ENCODE data around the gene SHISAL1.

SHISAL1 gene

DNA sequence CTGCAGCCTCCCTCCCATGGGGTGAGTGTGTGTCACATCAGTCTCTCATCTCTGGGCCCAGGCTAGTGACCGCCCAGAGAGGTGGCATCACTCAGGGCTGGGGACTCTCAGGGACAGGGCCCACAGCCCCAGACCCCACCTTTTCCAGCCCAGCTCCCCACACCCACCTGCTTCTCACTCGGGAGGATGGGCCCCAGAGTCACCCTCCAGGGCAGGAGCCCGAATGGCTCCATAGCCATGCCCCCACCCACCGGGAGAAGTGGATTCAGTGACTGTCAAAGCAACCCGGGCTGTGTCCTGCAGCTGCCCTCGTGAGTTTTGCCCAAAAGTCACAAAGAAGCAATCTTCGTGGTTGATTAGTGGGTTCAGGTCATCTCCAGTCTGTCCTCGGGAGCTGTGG, 106.1 kb downstream of the SHISAL1 start:
- H3K4me3 Mint-ChIP-seq, result no peak overlapping the region
- no peaks in the 10 kb centered on the region for H3K27me3 Mint-ChIP-seq
- H3K27ac Mint-ChIP-seq, result no peak overlapping the region
- H3K36me3 Mint-ChIP-seq, result peaks cover 21% of the 10 kb centered on the region
- peaks cover 12% of the 10 kb centered on the region for H3K9me3 Mint-ChIP-seq (ENCODE audit: low read depth)
- H3K4me1 Mint-ChIP-seq (ENCODE audit: low read depth), result peaks cover 4% of the 10 kb centered on the region

DNA sequence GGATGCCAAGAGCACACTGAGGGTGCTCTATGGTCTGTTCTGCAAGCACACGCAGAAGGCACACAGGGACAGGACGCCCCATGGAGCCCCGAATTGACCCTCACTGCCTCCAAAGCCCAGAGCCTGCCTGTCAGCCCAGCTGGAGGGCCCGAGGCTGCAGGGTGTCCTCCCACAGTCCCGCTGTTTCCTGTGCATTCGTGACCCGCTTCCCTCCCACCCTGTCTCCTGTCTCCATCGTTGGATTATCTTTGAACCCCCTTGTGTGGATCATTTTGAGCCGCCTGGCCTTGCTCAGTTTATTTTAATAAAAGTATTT, 106.5 kb downstream of the SHISAL1 start:
- peaks cover 19% of the 10 kb centered on the region for H3K36me3 Mint-ChIP-seq
- H3K27ac Mint-ChIP-seq, result no peak overlapping the region
- H3K9me3 Mint-ChIP-seq (ENCODE audit: low read depth), result peaks cover 12% of the 10 kb centered on the region
- H3K4me1 Mint-ChIP-seq (ENCODE audit: low read depth), result peaks cover 4% of the 10 kb centered on the region
- H3K4me3 Mint-ChIP-seq, result no peak overlapping the region
- H3K27me3 Mint-ChIP-seq, result no peaks in the 10 kb centered on the region

DNA sequence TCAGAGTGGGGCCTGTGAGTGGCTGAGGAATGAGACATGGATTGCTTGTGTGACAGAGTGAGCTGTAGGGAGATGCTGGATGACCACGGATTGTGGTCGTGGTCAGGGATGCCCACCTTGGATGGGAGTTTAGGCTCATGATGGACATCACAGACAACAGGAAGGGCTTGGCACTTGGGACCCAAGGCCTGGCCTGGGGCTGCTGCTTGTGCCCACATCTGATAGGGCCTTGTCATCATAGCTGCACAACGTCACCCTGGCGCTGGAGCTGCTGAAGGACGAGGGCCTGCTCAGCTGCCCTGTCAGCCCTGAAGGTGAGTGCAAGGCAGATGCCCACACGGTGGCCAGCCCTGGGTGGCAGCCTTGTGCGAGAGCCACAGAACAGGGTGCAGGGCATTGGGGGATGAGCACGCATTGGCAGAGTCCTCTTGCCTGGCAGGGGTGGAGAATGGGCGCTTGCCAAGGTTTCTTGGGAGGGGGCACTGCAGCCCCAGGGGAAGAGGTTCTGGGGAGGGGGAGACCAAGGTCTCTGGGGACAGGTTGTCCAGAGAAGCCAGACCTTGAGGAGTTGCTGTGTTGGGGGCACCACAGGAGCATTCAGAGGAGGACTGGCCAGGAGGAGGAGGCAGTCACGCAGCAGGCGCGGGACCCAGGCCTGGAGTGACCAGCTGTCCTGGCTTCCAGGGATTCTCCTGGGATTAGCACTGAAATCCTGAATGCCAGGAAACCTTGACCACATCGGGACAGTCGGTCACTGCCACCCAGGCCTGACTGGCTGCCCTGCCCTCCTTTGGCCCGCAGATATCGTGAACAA, 107.0 kb downstream of the SHISAL1 start:
- Mint-ChIP-seq H3K27ac (peak overlapping the region; percentile 58), H3K9me3 (ENCODE audit: low read depth) (peaks cover 8% of the 10 kb centered on the region), H3K36me3 (peaks cover 16% of the 10 kb centered on the region), H3K27me3 (no peaks in the 10 kb centered on the region), H3K4me3 (no peak overlapping the region), H3K4me1 (ENCODE audit: low read depth) (peaks cover 7% of the 10 kb centered on the region)

DNA sequence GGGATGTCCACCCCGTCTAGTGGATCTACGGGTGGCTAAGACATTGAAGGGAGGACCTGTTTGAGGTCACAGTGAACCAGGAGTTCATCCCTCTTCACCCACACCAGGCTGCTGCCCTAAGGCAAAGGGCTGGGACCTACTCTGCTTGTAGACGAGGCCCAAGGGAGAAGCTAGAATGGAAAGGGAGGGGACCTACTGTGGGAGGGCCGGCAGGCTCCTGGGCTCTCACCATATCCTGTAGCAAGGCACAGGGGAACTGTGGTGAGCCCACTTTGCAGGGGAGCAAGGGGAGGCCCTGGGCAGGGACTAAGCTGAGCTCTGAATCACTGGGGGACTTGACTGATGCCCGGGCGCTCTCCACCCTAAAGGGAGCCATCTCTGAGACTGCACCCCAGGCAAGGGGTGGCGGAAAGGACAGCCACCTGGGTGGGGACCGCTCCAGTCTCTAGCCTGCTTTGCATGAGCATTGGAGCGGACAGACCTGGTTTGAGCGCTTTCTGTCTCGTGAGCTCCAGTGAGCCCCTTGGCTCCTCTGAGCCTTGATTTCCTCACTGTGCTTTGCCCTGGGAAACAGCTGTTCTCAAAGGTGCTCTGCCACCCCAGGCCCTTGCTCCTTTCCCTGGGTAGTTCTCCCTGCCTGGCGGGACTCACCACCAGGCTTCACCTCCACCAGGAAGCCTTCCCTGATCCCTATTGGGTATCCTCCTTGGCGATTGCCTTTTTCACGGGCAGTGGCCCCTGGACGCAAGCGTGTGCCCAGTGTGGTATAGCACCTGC, 107.8 kb downstream of the SHISAL1 start:
- Mint-ChIP-seq H3K4me3 (no peak overlapping the region), H3K27me3 (no peaks in the 10 kb centered on the region), H3K9me3 (ENCODE audit: low read depth) (peaks cover 6% of the 10 kb centered on the region), H3K36me3 (peaks cover 12% of the 10 kb centered on the region), H3K4me1 (ENCODE audit: low read depth) (peaks cover 7% of the 10 kb centered on the region), H3K27ac (peak overlapping the region; percentile 58)

DNA sequence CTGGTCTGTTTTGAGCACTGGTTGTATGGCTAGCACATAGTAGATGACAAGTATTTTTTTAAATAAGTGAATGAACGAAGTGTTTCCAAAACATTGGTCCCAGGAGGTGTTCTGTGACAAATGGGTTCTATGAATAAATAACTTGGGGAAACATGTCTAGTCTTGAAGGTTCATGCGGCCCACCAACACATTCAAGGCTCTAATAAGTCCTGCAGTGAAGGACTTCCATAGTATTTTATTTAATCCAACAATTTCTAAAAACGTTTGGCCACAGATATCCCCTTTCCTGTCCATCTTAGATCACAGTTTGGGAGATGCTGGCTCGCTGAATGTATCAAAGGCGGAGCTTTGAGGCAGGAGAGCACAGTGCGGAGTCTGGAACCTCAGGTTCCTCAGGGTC, 109.5 kb downstream of the SHISAL1 start:
- no peak overlapping the region for H3K27ac Mint-ChIP-seq

DNA sequence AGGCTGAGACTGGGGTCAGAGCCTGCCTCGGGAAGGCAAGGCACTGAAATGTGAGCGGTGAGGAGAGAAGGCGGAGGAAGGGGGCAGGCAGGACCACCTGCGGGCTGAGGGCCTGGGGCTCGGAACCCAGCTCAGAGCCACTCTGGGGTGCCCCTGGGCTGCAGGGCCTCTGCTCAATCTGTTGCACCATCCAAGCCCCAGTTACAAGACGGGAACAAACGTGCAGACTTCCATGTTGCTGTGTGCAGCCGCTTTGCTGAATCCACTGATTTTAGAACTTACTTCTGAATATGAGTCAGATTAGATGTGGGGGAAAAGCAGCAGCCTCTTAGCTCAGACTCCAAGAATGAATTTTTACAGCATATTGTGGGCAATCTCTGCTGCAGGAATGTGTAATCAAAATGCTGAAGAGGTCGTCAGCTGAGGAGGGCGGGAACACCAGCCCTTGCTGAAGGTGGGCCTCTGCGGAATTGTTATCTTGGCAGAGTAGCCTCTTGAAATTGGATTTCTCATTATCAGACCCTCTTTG, 110.4 kb downstream of the SHISAL1 start:
- Mint-ChIP-seq H3K4me3 (no peak overlapping the region), H3K4me1 (ENCODE audit: low read depth) (peaks cover 15% of the 10 kb centered on the region), H3K27me3 (no peaks in the 10 kb centered on the region), H3K9me3 (ENCODE audit: low read depth) (no peaks in the 10 kb centered on the region), H3K36me3 (peaks cover 14% of the 10 kb centered on the region), H3K27ac (no peak overlapping the region)

More for the DNA sequence above, 109.5 kb downstream of the SHISAL1 start:
- H3K9me3 Mint-ChIP-seq (ENCODE audit: low read depth), result no peaks in the 10 kb centered on the region
- no peak overlapping the region for H3K4me3 Mint-ChIP-seq
- H3K27me3 Mint-ChIP-seq, result no peaks in the 10 kb centered on the region
- peaks cover 15% of the 10 kb centered on the region for H3K4me1 Mint-ChIP-seq (ENCODE audit: low read depth)
- H3K36me3 Mint-ChIP-seq, result peaks cover 13% of the 10 kb centered on the region

DNA sequence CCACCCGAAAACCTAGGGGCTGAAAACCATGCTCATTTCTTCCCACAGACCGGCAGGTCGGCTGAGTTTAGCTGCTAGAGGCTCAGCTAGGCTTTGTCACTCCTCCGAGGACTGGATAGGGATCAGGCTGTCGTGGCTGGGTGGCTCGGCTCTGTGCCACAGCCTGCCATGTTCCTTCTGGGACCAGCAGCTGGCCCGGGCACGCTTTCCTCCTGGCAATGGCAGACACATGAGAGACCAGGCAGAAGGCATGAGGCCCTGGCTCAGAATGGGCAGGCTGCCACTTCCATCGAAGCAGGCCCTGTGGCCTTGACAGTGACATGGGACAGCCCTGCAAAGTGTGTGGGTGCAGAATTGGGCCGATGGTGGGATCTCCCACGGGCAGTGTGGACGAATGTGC, 111.1 kb downstream of the SHISAL1 start:
- Mint-ChIP-seq H3K4me3 (no peak overlapping the region), H3K27ac (no peak overlapping the region), H3K9me3 (ENCODE audit: low read depth) (no peaks in the 10 kb centered on the region), H3K36me3 (peaks cover 14% of the 10 kb centered on the region), H3K4me1 (ENCODE audit: low read depth) (peaks cover 15% of the 10 kb centered on the region), H3K27me3 (no peaks in the 10 kb centered on the region)

DNA sequence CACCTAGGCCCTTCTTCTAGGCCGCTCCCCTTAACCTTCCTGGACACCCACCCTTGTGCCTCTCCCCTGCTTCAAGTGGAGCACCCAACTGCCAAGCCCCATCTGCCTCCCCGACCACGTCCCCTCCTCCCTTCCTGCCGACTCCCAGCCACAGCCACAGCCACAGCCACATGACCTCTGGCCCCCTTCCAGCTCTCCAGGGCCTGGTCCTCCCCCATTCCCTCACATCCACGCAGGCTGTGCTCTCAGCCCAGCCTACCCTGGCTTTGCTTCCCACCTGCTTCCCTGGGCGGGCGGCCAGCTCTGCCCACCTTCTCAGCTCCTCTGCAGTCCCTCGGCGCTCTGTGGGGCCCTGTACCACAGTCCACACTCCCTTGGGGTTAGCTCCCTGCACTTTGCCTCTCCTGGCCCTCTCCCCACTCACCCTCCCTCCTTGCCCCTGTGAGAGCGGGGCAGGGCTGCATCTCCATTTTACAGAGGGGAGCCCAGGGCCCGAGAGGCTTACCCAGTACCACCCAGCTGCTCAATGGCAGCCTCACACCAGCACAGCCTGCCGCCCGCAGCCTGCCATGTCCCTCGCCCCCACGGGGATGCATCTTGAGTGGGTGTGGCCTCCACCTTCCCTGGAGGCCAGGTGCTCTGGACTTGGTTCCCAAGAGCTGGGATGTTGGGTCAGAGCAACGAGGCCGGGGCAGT, 111.7 kb downstream of the SHISAL1 start:
- Mint-ChIP-seq H3K4me3 (no peak overlapping the region), H3K9me3 (ENCODE audit: low read depth) (no peaks in the 10 kb centered on the region), H3K27me3 (no peaks in the 10 kb centered on the region), H3K27ac (no peak overlapping the region), H3K36me3 (peaks cover 14% of the 10 kb centered on the region), H3K4me1 (ENCODE audit: low read depth) (peaks cover 15% of the 10 kb centered on the region)

DNA sequence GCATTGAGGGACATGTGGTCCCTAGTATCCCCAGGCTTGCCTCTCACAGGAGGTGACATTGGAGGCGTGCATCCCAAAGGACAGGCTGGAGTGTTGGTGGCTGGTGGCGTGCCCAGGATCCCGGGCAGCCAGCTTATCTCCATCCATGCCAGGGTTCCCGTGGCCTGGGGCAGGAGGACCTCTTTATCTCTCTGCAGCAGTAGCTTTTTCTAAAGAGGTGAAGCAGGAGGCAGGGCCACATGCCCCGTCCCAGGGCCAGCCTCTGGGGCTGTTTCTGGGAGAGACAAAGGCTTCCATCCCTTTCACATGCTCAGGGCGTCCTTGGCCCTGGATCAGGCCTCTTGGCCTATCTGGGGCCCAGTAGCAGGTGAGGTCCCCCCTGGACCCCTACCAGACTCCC, 112.3 kb downstream of the SHISAL1 start:
- Mint-ChIP-seq H3K27me3 (no peaks in the 10 kb centered on the region), H3K4me3 (no peak overlapping the region), H3K27ac (no peak overlapping the region), H3K4me1 (ENCODE audit: low read depth) (peaks cover 15% of the 10 kb centered on the region), H3K9me3 (ENCODE audit: low read depth) (no peaks in the 10 kb centered on the region), H3K36me3 (peaks cover 14% of the 10 kb centered on the region)

DNA sequence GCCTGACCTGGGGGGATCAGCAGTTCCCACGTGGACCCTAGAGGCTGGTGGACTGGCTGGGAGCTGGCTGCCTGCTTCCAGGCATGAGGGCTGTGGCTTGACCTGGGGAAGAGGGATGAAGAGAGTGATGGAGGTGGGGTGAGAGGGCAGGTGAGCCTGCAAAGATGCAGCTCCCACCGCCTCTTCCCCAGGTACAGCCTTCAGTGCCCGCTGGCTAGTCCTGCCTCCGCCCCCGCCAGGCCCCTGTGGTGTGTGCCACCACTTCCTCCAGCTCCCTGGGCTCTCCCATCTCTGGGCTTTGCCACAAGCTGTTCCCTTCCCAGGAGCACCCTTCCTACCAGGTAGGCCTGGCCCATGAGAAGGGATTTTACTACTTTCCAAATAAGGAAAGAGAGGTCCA, 112.9 kb downstream of the SHISAL1 start:
- no peaks in the 10 kb centered on the region for H3K9me3 Mint-ChIP-seq (ENCODE audit: low read depth)
- H3K27ac Mint-ChIP-seq, result no peak overlapping the region
- peaks cover 15% of the 10 kb centered on the region for H3K36me3 Mint-ChIP-seq
- peaks cover 18% of the 10 kb centered on the region for H3K4me1 Mint-ChIP-seq (ENCODE audit: low read depth)
- no peaks in the 10 kb centered on the region for H3K27me3 Mint-ChIP-seq
- H3K4me3 Mint-ChIP-seq, result no peak overlapping the region

DNA sequence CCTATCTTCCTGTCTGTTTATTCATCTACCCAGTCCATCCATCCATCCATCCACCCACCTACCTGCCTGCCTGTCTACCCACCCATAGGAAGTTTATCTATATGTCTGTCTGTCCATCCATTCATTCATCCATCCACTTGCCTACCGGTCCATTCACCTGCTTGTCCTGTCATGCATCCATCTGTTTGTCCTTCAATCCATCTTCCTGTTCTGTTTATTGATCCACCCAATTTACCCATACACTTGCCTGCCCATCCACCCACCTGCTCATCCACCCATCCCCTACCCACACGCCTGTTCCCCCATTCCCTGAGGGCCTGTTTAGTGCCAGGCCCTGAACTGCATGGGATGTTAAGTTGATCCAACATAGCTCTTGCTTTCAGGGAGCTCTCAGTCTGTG, 113.6 kb downstream of the SHISAL1 start:
- H3K9me3 Mint-ChIP-seq (ENCODE audit: low read depth), result no peaks in the 10 kb centered on the region
- H3K27ac Mint-ChIP-seq, result no peak overlapping the region
- peaks cover 22% of the 10 kb centered on the region for H3K36me3 Mint-ChIP-seq
- no peak overlapping the region for H3K4me3 Mint-ChIP-seq
- peaks cover 25% of the 10 kb centered on the region for H3K4me1 Mint-ChIP-seq (ENCODE audit: low read depth)
- H3K27me3 Mint-ChIP-seq, result no peaks in the 10 kb centered on the region

DNA sequence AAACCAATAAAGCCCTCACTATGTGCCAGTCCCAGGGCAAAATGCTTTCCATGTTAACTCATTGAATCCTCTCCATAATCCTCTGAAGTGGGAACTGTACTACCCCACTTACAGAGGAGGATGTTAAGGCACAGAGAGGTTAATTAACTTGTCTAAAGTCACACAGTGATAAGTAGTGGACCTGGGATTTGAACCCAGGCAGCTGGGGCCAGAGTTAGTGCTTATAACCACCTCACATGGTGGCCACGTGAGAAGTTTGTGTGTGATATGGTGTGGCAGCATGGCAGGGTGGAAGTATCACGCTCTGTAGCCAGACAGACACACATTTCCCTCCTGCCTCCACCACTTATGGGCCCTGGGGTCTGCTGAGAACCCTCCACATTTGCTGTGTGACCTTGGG, 115.5 kb downstream of the SHISAL1 start:
- no peaks in the 10 kb centered on the region for H3K27me3 Mint-ChIP-seq
- peaks cover 19% of the 10 kb centered on the region for H3K36me3 Mint-ChIP-seq
- no peak overlapping the region for H3K27ac Mint-ChIP-seq
- H3K4me1 Mint-ChIP-seq (ENCODE audit: low read depth), result peaks cover 40% of the 10 kb centered on the region
- no peaks in the 10 kb centered on the region for H3K9me3 Mint-ChIP-seq (ENCODE audit: low read depth)
- no peak overlapping the region for H3K4me3 Mint-ChIP-seq

DNA sequence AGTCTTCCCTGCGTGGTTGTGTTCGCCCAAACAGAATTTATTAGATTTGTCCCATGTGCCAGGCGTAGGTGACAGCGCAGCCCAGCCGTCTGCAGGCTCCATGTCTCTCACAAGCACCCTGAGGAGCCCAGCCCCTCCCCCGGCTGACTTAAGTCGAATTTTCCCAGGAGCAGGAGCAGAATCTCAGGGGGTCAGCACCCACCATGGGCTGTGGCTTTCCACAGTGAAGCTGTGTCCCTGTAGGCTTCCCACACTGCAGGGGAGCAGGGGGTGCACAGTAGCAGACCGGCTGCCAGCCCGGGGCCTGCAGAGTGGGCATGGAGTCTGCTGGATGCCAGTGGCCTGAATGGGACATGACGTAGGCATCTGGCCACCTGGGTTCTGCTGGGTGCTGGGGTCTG, 116.0 kb downstream of the SHISAL1 start:
- Mint-ChIP-seq H3K27ac (no peak overlapping the region), H3K36me3 (peaks cover 19% of the 10 kb centered on the region), H3K4me1 (ENCODE audit: low read depth) (peaks cover 41% of the 10 kb centered on the region), H3K27me3 (no peaks in the 10 kb centered on the region), H3K4me3 (no peak overlapping the region), H3K9me3 (ENCODE audit: low read depth) (no peaks in the 10 kb centered on the region)

DNA sequence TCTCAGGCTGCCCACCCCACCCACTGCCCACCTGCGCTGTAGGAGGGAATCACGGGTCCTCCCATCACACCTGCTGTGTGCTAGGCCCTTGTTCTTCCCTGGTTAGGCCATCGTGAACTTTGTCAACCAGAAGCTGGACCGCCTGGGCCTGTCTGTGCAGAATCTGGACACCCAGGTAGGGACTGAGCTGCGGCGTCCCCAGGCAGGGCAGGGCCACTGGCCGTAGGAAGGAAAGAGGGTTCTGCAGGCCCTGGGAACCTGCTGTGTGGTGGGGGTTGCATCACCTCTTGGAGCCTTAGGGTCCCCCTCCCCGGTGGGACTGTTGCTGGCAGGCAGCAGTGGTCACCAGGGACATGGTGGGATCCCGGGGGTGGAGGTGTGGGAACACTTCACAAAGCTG, 116.5 kb downstream of the SHISAL1 start:
- H3K27ac Mint-ChIP-seq, result no peak overlapping the region
- H3K9me3 Mint-ChIP-seq (ENCODE audit: low read depth), result no peaks in the 10 kb centered on the region
- H3K36me3 Mint-ChIP-seq, result peaks cover 19% of the 10 kb centered on the region
- no peak overlapping the region for H3K4me3 Mint-ChIP-seq
- H3K4me1 Mint-ChIP-seq (ENCODE audit: low read depth), result peaks cover 43% of the 10 kb centered on the region
- no peaks in the 10 kb centered on the region for H3K27me3 Mint-ChIP-seq
